ENCODE measurements around the gene SKAP1.

SKAP1 gene

GRCh38 chr17:48438516-48439061, 8.6 kb upstream of the SKAP1 start:
- Histone ChIP-seq H3K4me3 (ENCODE audit: insufficient read depth, low read length, poor library complexity, severe bottlenecking) (no peak overlapping the region), H3K9ac (ENCODE audit: low read length) (no peak overlapping the region), H3K27ac (ENCODE audit: low read depth, low read length) (no peak overlapping the region), H3K79me2 (ENCODE audit: insufficient read depth, low read length) (no peaks in the 10 kb centered on the region), H3K36me3 (ENCODE audit: low read length) (no peaks in the 10 kb centered on the region), H3K27me3 (ENCODE audit: low read length) (no peaks in the 10 kb centered on the region), H3F3A (ENCODE audit: insufficient read depth) (no peaks in the 10 kb centered on the region), H4K20me1 (ENCODE audit: low read depth, low read length) (no peaks in the 10 kb centered on the region), H3K4me2 (ENCODE audit: low read depth, low read length, poor library complexity, severe bottlenecking) (no peak overlapping the region), H3K9me3 (ENCODE audit: insufficient read depth, low read length) (no peaks in the 10 kb centered on the region), H3K9me2 (replicated peaks; ENCODE audit: insufficient read depth, low read length) (no peaks in the 10 kb centered on the region), H2AFZ (ENCODE audit: low read depth, low read length, severe bottlenecking) (no peak overlapping the region)
- no peak for TF ChIP-seq CTCF (IDR thresholded peaks at IDR 0.05; ENCODE audit: insufficient read depth, low read length, poor library complexity, severe bottlenecking)
- no peak for TF ChIP-seq EZH2phosphoT487 (conservative IDR thresholded peaks at IDR 0.05; ENCODE audit: low read length)

- H3K9ac ChIP-seq (ENCODE audit: low read length) = no peak overlapping the region
- H3K9me2 ChIP-seq (replicated peaks; ENCODE audit: insufficient read depth, low read length) = no peaks in the 10 kb centered on the region
- H4K20me1 ChIP-seq (ENCODE audit: low read depth, low read length) = no peaks in the 10 kb centered on the region
- H3K27ac ChIP-seq (ENCODE audit: low read depth, low read length) = no peak overlapping the region
- H3K36me3 ChIP-seq (ENCODE audit: low read length) = no peaks in the 10 kb centered on the region
- H3K4me3 ChIP-seq (ENCODE audit: insufficient read depth, low read length, poor library complexity, severe bottlenecking) = no peak overlapping the region
- no peaks in the 10 kb centered on the region for H3K9me3 ChIP-seq (ENCODE audit: insufficient read depth, low read length)
- H3K79me2 ChIP-seq (ENCODE audit: insufficient read depth, low read length) = no peaks in the 10 kb centered on the region
- no peak for TF ChIP-seq CTCF (IDR thresholded peaks at IDR 0.05; ENCODE audit: insufficient read depth, low read length, poor library complexity, severe bottlenecking)
- TF ChIP-seq EZH2phosphoT487 (conservative IDR thresholded peaks at IDR 0.05; ENCODE audit: low read length) = no peak
- no peak overlapping the region for H2AFZ ChIP-seq (ENCODE audit: low read depth, low read length, severe bottlenecking)
- H3K4me2 ChIP-seq (ENCODE audit: low read depth, low read length, poor library complexity, severe bottlenecking) = no peak overlapping the region
- H3F3A ChIP-seq (ENCODE audit: insufficient read depth) = no peaks in the 10 kb centered on the region
- no peaks in the 10 kb centered on the region for H3K27me3 ChIP-seq (ENCODE audit: low read length)
These were observed 3.9 kb upstream of the SKAP1 start for GRCh38 chr17:48433896-48434295.

GRCh38 chr17:48432820-48433775, 3.1 kb upstream of the SKAP1 start:
- Histone ChIP-seq H3K9me3 (ENCODE audit: insufficient read depth, low read length) (no peaks in the 10 kb centered on the region), H3K9me2 (replicated peaks; ENCODE audit: insufficient read depth, low read length) (no peaks in the 10 kb centered on the region), H3K27ac (ENCODE audit: low read depth, low read length) (no peak overlapping the region), H3K36me3 (ENCODE audit: low read length) (no peaks in the 10 kb centered on the region), H3K27me3 (ENCODE audit: low read length) (no peaks in the 10 kb centered on the region), H3F3A (ENCODE audit: insufficient read depth) (no peaks in the 10 kb centered on the region), H3K79me2 (ENCODE audit: insufficient read depth, low read length) (no peaks in the 10 kb centered on the region), H3K4me3 (ENCODE audit: insufficient read depth, low read length, poor library complexity, severe bottlenecking) (no peak overlapping the region), H3K9ac (ENCODE audit: low read length) (no peak overlapping the region), H4K20me1 (ENCODE audit: low read depth, low read length) (no peaks in the 10 kb centered on the region), H3K4me2 (ENCODE audit: low read depth, low read length, poor library complexity, severe bottlenecking) (no peak overlapping the region), H2AFZ (ENCODE audit: low read depth, low read length, severe bottlenecking) (no peak overlapping the region)
- TF ChIP-seq EZH2phosphoT487 (conservative IDR thresholded peaks at IDR 0.05; ENCODE audit: low read length) = no peak
- TF ChIP-seq CTCF (IDR thresholded peaks at IDR 0.05; ENCODE audit: insufficient read depth, low read length, poor library complexity, severe bottlenecking) = no peak

Data from SU-DHL-6 (cell line).